Stimulated activated CD8-positive, alpha-beta memory T cell treated with anti-CD3 and anti-CD28 coated beads, Interleukin-12 subunit alpha, Interleukin-12 subunit beta, amount 100 ng/mL, for 24 hours (primary cell): Measurements from ENCODE around the gene CNOT11.
A peak's percentile ranks its signal among the peaks of the same experiment; 100 is the strongest.
"Not testable (repeated sequence)": the region's sequence is repeated elsewhere in the genome, so short reads cannot be mapped to it uniquely, and the experiment has no call there.

Source experiments
- DNase-seq: peaks from one replicate; pipeline ENCODE4 v3.0.0-alpha.2; 2020; ENCODE audit errors: extremely low read depth

CNOT11 gene

GRCh38 chr2:101252408-101253012 lies at the start of gene CNOT11:
TSS of gene CNOT11 (plus strand) at chr2:101252886. CDS start at chr2:101252965, 79 bp downstream.
- peak; percentile 96 for DNase-seq

GRCh38 chr2:101204400-101205115 lies 48.1 kb upstream of the CNOT11 start:
- DNase-seq: no peak

- DNase-seq: no peak
Observed at GRCh38 chr2:101205521-101206479, 46.9 kb upstream of the CNOT11 start.

GRCh38 chr2:101208830-101209229 lies 43.9 kb upstream of the CNOT11 start:
- DNase-seq: no peak

GRCh38 chr2:101219246-101219645 lies 33.4 kb upstream of the CNOT11 start:
- DNase-seq: no peak

GRCh38 chr2:101220091-101220490 lies 32.6 kb upstream of the CNOT11 start:
- DNase-seq: not testable (repeated sequence)

GRCh38 chr2:101223814-101224231 lies 28.9 kb upstream of the CNOT11 start:
- no peak for DNase-seq

- no peak for DNase-seq
Observed at GRCh38 chr2:101230541-101231001, 22.1 kb upstream of the CNOT11 start.

GRCh38 chr2:101231240-101231639 lies 21.4 kb upstream of the CNOT11 start:
- no peak for DNase-seq

GRCh38 chr2:101231937-101232730 lies 20.6 kb upstream of the CNOT11 start:
- no peak for DNase-seq

- DNase-seq: no peak
Observed at GRCh38 chr2:101232770-101233169, 19.9 kb upstream of the CNOT11 start.

GRCh38 chr2:101234169-101234938 lies 18.3 kb upstream of the CNOT11 start:
- no peak for DNase-seq

- DNase-seq: not testable (repeated sequence)
Observed at GRCh38 chr2:101235956-101236355, 16.7 kb upstream of the CNOT11 start.

GRCh38 chr2:101237944-101238343 lies 14.7 kb upstream of the CNOT11 start:
- not testable (repeated sequence) for DNase-seq

- no peak for DNase-seq
Observed at GRCh38 chr2:101238930-101239759, 13.5 kb upstream of the CNOT11 start.

GRCh38 chr2:101239760-101240118 lies 12.9 kb upstream of the CNOT11 start:
- DNase-seq: not testable (repeated sequence)

GRCh38 chr2:101240694-101241093 lies 12.0 kb upstream of the CNOT11 start:
- DNase-seq: not testable (repeated sequence)

- DNase-seq: no peak
Observed at GRCh38 chr2:101241158-101241557, 11.5 kb upstream of the CNOT11 start.

GRCh38 chr2:101244373-101244772 lies 8.3 kb upstream of the CNOT11 start:
- not testable (repeated sequence) for DNase-seq

- DNase-seq: not testable (repeated sequence)
Observed at GRCh38 chr2:101244899-101245298, 7.8 kb upstream of the CNOT11 start.
